ENCODE data around the gene VWA7.
"Not testable (repeated sequence)": the region's sequence is repeated elsewhere in the genome, so short reads cannot be mapped to it uniquely, and the experiment has no call there.

VWA7 gene, protein sequence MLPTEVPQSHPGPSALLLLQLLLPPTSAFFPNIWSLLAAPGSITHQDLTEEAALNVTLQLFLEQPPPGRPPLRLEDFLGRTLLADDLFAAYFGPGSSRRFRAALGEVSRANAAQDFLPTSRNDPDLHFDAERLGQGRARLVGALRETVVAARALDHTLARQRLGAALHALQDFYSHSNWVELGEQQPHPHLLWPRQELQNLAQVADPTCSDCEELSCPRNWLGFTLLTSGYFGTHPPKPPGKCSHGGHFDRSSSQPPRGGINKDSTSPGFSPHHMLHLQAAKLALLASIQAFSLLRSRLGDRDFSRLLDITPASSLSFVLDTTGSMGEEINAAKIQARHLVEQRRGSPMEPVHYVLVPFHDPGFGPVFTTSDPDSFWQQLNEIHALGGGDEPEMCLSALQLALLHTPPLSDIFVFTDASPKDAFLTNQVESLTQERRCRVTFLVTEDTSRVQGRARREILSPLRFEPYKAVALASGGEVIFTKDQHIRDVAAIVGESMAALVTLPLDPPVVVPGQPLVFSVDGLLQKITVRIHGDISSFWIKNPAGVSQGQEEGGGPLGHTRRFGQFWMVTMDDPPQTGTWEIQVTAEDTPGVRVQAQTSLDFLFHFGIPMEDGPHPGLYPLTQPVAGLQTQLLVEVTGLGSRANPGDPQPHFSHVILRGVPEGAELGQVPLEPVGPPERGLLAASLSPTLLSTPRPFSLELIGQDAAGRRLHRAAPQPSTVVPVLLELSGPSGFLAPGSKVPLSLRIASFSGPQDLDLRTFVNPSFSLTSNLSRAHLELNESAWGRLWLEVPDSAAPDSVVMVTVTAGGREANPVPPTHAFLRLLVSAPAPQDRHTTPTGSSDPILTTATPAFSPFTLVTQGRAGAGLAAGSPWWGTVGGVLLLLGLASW

DNA sequence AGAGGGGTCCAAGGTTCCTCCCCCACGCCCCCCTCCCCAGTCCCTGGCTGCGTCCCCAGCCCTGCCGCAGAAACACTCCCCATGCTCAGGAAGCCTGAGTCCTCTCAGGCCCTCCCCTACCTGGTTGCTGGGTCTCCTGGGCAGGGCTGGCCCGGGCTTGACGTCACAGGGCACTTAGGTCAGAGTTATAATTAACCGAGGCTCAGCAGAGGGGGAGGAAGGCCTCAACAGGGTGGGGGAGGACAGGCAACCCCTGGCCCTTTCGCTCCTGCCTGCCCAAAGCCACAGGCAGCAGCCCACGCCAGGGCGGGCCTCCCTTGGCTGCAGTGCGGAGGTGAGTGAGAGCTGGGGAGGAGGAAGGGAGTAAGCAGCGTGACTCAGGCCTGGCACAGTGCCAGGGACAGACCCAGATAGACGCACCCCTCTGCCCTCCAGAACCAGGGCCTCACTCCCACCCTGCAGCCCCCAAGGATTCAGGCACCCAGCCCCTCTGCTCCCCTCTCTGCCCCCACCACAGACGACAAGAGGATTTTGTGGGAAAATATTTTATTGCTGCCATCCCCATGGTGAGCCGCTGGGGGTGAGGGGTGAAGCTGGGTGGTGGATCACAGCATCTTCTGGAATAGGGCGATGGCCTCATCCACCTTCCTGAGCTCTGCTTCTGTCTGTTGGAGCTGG, at the start of gene VWA7:
TSS of gene VWA7 (minus strand) at position 340 of the 678 bp plus-strand sequence. CDS start 549 bp downstream, outside the sequence.
- peak; percentile 21 to 70 (median 45) for DNase-seq (ENCODE audit: low read depth in 3 of 3, low spot score in 1 of 3)

DNA sequence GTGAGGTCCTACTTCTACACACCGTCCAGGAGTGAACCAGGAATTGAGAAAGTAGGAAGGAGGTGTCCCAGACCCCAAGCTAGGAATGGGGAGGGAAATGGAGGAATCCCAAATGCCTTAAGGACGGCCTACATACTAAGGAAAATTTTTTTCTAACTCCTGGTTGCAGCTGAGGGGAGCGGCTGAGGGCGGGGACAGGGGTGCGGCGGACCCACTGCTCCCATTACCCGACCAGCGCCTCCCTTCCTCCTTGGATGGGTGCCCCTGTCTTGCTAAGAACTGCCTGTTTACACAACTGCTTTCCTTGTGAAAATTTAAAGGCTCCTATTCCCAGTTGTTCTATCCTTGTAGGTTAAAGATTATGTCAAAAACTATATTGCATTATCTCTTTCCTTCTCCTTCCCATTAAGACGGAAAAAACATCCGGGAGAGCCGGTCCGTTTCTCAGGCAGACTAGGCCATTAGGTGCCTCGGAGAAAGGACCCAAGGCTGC, 49.7 kb upstream of the VWA7 start:
- no peak for DNase-seq (ENCODE audit: low read depth in 3 of 3, low spot score in 1 of 3)

DNA sequence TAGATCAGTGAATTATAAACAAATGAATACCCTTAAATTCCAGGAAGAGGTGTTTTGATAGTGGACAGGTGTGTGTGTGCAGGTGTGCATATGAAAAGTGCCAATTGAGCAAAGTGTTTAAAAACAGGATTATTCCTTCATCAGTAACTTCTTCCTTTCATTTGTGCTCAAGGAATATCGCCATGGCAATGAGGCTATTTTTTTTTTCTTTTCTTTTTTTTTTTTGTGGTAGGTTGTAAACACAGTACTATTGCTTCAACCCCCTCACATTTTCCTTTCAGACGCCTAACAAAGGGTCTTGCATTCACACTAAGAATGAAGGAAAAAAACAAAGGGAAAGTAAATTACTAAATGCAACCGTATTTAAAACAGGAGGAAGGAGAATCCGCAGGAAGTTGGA, 48.4 kb upstream of the VWA7 start:
- DNase-seq (ENCODE audit: low read depth in 3 of 3, low spot score in 1 of 3) = no peak

DNA sequence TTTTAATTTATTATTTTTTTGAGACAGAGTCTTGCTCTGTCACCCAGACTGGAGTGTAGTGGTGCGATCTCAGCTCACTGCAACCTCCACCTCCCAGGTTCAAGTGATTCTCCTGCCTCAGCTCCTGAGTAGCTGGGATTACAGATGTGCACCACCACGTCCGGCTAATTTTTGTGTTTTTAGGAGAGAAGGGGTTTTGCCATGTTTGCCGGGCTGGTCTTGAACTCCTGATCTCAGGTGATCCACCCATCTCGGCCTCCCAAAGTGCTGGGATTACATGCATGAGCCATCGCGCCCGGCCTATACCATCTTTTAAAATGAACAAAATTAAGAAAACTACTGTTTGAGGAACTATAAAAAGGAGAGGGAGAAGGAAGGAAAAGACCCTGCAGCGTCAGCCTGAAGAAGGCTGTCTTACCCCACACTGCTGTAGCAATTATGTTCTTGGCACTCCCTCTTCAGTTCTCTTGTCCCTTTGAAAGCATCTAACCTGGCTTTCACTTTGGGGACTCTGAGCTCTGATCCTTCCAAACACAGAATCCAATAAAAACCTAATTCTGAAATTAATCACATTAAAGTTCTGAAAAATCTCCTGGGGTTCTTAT, 46.6 kb upstream of the VWA7 start:
- not testable (repeated sequence) for DNase-seq (ENCODE audit: low read depth in 3 of 3, low spot score in 1 of 3)

DNA sequence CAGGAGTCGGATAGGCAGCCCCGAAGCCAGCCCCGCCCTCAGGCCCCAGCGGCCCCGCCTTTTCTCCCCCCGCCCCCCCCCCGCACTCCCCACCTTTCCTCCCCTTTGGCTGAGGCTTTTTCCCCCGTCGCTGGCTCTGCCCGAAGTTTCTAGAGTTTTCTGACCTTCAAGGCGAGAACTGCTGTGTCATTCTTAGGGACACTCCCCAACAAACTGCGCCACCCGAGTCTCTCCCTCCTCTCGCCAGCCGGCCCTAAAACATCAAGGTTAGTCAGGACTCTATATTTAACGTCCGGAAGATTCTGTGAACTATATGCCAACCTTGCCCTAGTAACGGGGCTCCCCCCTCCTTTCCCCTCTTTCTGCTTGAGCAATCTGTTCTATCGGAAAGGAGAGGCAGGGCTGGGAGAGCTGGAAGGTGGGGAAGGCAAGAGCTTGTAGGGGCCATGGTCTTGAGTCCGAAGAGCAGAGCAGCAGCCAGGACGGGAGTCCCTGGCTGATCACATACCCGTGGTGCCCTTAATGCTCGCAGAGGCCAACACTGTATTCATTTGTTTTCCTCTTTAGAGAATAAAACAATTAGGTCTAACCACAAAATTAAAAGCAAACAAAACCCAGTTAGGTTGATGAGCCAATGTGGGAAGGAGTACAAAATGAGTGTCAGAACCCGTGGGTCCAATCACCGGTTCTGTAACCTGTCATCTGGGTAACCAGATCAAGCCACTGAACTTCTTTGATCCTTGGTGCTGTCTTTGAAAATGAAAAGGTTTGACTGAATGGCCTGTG, 45.1 kb upstream of the VWA7 start:
- DNase-seq (ENCODE audit: low read depth in 3 of 3, low spot score in 1 of 3) = peak in 1 of 3 donors; percentile 45

DNA sequence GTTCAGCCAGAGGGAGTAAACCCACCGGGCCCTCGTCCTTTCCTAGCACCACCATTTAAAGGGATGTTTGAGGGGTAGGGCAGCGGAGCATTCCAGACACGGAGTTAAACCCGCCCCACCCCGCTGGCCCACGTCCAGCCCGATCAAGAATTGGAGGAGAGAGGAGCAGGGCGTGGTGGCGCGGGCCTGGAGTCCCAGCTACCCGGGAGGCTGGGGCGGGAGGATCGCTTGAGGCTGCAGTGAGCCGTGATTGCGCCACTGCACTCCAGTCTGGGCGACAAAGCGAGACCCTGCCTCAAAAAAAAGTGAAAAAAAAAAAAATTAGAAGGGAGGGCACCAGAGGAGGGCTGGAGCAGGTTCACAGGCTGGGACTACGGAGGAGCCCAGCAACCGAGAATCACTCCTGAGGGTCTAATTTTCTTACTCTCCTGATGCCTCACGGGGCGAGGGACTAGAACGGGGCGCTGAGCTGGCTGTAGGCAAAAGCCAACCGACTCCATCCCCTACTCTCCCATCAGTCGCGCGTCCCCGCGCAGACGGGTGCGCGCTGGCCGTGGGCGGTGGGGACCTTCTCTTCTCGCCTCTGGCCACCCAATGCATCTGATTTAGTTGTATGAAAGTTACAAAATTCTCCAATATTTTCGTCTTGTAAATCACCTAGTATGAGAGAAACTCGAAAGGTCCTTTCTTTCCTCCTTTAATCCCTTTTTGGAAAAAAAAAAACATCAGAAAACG, 44.3 kb upstream of the VWA7 start:
- peak in 1 of 3 donors; percentile 66 for DNase-seq (ENCODE audit: low read depth in 3 of 3, low spot score in 1 of 3)

DNA sequence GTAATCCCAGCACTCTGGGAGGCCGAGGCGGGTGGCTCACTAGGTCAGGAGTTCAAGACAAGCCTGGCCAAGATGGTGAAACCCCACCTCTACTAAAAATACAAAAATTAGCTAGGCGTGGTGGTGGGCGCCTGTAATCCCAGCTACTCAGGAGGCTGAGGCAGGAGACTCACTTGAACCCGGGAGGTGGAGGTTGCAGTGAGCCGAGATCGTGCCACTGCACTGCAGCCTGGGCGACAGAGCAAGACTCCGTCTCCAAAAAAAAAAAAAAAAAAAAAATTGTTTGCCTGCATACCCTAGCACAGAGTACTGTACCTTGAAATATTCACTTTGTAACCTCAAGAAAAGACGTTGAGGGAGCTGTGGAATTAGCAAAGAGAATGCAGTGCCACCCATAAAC, 43.3 kb upstream of the VWA7 start:
- DNase-seq (ENCODE audit: low read depth in 3 of 3, low spot score in 1 of 3) = not testable (repeated sequence)

DNA sequence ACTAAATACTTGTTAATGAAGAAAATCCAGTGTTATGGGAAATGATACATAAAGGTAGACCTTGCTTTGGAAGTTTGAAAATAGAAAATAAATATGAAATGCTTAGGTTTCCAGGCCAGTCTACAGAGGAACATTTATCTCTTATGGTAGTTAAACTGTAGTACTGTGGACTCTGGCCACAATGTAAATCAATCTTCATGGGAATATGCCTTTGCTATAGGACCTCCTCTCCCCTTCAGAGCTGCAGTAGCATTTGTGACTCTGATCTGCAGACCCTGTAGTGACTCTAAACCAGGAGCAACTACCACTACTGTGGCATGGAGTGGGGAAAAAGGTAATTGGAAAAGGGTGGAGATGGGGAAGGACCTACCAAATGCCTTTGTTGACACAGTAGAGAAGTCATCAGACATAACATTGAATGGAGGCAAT, 42.8 kb upstream of the VWA7 start:
- DNase-seq (ENCODE audit: low read depth in 3 of 3, low spot score in 1 of 3) = no peak

DNA sequence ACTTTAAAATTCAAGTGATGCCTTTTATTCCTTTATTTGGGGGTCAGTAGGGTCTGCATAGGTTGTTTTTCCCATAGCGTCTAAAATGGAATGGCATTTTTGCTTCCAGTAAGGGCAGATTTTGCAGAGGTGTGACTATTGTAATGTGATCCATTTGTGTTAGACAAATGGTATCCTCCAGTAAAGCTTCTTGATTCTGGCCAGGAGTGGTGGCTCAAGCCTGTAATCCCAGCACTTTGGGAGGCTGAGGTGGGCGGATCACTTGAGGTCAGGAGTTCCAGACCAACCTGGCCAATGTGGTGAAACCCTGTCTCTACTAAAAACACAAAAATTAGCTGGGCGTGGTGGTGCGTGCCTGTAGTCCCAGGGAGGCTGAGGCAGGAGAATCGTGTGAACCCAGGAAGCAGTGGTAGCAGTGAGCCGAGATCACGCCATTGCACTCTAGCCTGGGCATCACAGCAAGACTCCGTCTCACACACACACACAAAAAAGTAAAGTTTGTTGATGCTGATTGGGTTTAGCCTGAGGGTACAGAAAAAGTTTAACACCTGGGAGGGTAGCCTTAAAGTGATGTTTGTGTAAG, 40.9 kb upstream of the VWA7 start:
- not testable (repeated sequence) for DNase-seq (ENCODE audit: low read depth in 3 of 3, low spot score in 1 of 3)

DNA sequence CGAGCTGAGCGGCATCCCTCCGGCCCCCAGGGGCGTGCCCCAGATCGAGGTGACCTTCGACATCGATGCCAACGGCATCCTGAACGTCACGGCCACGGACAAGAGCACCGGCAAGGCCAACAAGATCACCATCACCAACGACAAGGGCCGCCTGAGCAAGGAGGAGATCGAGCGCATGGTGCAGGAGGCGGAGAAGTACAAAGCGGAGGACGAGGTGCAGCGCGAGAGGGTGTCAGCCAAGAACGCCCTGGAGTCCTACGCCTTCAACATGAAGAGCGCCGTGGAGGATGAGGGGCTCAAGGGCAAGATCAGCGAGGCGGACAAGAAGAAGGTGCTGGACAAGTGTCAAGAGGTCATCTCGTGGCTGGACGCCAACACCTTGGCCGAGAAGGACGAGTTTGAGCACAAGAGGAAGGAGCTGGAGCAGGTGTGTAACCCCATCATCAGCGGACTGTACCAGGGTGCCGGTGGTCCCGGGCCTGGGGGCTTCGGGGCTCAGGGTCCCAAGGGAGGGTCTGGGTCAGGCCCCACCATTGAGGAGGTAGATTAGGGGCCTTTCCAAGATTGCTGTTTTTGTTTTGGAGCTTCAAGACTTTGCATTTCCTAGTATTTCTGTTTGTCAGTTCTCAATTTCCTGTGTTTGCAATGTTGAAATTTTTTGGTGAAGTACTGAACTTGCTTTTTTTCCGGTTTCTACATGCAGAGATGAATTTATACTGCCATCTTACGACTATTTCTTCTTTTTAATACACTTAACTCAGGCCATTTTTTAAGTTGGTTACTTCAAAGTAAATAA, 40.2 kb upstream of the VWA7 start:
- not testable (repeated sequence) for DNase-seq (ENCODE audit: low read depth in 3 of 3, low spot score in 1 of 3)

DNA sequence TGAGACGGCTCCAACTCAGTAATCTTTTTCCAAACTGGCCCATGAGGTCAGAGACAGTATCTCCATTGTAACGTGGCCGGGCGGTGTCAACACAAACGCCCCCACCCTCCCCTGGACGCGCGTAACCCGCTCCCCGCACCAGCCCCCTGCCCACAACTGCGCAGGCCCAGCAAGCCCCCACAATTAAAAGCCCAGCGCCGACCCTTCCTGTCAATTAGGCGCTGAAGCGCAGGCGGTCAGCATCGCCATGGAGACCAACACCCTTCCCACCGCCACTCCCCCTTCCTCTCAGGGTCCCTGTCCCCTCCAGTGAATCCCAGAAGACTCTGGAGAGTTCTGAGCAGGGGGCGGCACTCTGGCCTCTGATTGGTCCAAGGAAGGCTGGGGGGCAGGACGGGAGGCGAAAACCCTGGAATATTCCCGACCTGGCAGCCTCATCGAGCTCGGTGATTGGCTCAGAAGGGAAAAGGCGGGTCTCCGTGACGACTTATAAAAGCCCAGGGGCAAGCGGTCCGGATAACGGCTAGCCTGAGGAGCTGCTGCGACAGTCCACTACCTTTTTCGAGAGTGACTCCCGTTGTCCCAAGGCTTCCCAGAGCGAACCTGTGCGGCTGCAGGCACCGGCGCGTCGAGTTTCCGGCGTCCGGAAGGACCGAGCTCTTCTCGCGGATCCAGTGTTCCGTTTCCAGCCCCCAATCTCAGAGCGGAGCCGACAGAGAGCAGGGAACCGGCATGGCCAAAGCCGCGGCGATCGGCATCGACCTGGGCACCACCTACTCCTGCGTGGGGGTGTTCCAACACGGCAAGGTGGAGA, 38.1 kb upstream of the VWA7 start, which contains the start of the genes HSPA1A and HSPA1L:
TSS of gene HSPA1A (plus strand) at position 519 of the 814 bp plus-strand sequence. CDS start at position 733, 214 bp downstream.
TSS of gene HSPA1L (minus strand) at position 259 of the 814 bp plus-strand sequence. CDS start 3,311 bp downstream, outside the sequence.
- no peak for DNase-seq (ENCODE audit: low read depth in 3 of 3, low spot score in 1 of 3)

DNA sequence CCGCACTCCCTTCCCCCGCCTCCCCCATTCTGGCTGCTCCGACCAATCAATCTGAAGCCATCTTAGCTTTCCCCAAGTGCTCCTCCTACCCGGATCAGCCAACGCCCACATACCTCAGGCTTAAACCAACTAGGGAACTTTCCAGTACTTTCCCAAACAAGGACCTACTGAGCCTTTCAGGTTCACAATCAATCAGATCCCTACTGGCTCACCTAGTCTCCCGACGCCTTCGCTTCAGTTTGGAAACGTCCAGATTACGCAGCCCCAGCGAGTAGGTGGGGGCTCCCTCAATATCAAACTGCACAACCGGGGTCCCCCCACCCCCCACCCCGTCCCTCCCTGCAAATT, 37.5 kb upstream of the VWA7 start:
- DNase-seq (ENCODE audit: low read depth in 3 of 3, low spot score in 1 of 3) = no peak

DNA sequence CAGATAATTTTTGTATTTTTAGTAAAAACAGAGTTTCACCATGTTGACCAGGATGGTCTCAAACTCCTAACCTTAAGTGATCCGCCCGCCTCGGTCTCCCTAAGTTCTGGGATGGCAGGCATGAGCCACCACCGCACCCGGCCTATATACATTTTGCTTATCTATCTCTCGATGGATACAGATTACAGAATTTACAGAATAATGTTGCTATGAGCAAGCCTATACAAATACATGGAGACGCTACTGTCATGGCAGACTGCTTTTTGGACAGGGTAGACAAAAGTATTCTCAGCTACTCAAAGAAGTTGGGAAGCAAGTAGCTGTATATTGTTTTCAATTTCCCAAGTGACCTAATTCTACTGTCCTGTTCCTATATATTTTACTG, 36.3 kb upstream of the VWA7 start:
- no peak for DNase-seq (ENCODE audit: low read depth in 3 of 3, low spot score in 1 of 3)

DNA sequence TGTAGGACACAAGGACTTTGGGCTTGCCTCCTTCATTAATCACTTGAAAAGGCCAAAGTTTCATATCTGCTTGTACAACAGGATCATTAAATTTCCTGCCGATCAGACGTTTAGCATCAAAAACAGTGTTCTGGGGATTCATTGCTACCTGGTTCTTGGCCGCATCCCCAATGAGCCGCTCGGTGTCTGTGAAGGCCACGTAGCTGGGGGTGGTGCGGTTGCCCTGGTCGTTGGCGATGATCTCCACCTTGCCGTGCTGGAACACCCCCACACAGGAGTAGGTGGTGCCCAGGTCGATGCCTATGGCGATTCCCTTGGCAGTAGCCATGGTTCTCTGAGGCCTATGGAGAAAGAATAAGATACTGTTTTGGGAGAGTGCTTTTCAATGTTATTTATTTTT, 34.5 kb upstream of the VWA7 start:
- DNase-seq (ENCODE audit: low read depth in 3 of 3, low spot score in 1 of 3) = no peak

DNA sequence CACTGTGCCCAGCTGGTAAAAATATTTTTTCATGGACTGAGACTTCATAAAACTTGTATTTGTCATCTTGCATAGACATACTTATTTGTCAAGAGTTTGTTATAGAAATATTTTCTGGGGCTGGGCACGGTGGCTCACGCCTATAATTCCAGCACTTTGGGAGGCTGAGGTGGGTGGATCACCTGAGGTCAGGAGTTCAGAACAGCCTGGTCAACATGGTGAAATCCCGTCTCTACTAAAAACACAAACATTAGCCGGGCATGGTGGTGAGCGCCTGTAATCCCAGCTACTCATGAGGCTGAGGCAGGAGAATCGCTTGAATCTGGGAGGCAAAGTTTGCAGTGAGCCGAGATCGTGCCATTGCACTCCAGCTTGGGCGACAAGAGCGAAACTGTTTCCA, 31.5 kb upstream of the VWA7 start:
- DNase-seq (ENCODE audit: low read depth in 3 of 3, low spot score in 1 of 3) = not testable (repeated sequence)

DNA sequence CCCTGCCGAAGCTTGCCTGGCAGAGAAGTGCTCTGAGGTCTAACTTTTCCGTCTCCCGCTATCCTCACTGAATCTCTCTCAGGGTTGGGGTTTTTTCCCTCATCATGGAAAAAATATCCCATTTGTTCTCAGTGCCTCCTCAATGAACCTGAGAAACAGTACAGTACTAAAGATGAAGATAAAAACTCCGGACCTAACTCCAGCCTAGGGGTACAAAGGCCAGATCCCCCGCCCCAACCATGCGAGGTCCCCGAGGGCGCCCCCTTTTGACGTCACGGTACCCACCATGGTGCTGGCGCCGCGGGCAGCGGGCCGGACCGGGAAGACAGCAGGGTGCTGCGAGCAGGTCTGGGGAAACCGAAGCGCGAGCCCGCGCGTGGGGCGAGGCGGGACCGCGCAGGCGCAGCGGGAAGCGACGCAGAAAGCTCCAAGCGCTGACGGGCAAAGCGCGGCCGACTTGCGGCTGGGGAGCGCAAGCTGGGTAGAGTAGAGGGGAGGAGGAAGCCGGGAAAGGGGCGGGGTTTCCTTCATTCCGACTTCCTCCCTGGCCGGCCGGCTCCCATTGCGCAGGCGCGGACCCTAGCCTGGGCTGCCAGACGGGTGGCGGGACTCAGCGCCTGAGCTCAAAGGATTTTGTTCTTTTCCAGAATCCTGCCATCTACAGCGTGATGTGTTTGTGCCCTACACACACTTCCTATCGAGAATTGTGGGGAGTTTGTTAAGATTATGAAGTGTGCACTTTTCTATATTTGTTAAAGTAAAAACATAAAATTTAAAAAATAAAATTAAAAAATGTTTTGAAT, 29.5 kb upstream of the VWA7 start, which contains the start of gene LSM2:
TSS of gene LSM2 (minus strand) at position 497 of the 803 bp plus-strand sequence. CDS start at position 288, 209 bp downstream.
- DNase-seq (ENCODE audit: low read depth in 3 of 3, low spot score in 1 of 3) = peak; percentile 90 to 96 (median 95)
